ENCODE results near the gene LZTS2.

LZTS2 gene

GRCh38 chr10:101029520-101030295, 30.1 kb downstream of the LZTS2 start:
- H3K4me3 ChIP-seq (ENCODE audit: low read depth, low read length) = no peak overlapping the region
- POLR2A ChIA-PET = interaction anchor here (0.5 to 2.6 kb wide), 4 partner anchors 13 to 152 kb away, joined by 3 to 29 read pairs (median 6); no protein-coding TSS in a partner anchor

DNA sequence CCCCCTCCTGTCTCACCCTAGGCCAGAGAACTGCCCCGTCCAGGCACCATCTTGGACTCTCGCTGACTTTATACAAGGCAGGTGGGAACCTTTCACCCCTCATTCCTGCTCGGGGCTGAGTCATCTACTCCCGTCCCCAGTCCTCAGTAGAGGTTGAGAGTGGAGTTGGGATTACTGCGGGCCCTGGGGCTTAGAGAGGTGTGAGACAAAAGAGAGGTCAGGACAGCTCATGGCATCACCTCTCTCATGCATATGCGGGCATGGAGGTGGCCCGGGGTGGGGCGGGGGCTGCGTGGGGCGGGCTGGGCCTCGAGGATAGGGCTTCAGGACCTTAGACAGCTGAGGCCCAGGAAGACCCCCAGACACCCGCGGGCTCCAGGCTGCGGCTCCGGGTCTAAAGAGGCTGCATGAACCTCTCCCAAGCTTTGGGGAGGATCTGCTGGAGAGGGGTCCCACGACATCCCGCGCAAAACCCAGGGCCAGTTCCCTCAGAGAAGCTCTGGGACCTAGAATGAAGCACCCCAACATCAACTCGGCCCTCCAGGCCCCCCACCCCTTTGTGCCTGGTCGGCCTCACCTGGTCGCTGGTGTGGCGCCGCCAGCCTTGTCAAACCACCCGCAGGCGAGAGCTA, 31.0 kb downstream of the LZTS2 start:
- Histone ChIP-seq H3K4me1 (ENCODE audit: control insufficient read depth, insufficient read depth, low read length) (peaks cover 20% of the 10 kb centered on the region), H3K36me3 (ENCODE audit: control insufficient read depth in 2 of 2, insufficient read depth in 1 of 2, low read length in 2 of 2) (peaks cover 0 to 3% of the 10 kb centered on the region in 2 experiments; a peak in 1 of 3 replicates), H3K4me3 (ENCODE audit: low read depth, low read length) (peak overlapping the region; percentile 33), H3K27ac (ENCODE audit: extremely low read depth, low read depth, low read length) (no peak overlapping the region), H3K9me3 (ENCODE audit: control insufficient read depth, insufficient read depth, low read depth, low read length) (no peaks in the 10 kb centered on the region)
- ChIA-PET POLR2A (interaction anchor here (0.5 to 2.6 kb wide), 9 partner anchors 8 to 1097 kb away, joined by 3 to 29 read pairs (median 8); partner anchors contain the start of gene KAZALD1), CTCF (interaction anchor here (0.6 to 6.9 kb wide), 15 partner anchors 10 to 1614 kb away, joined by 3 to 129 read pairs (median 4); partner anchors contain the start of gene LZTS2)
- TF ChIP-seq ZNF324 (tag by site-specific recombination; IDR thresholded peaks at IDR 0.05) (no peak), ZBTB10 (tag by site-specific recombination; IDR thresholded peaks at IDR 0.05) (no peak), ZNF610 (tag by site-specific recombination; IDR thresholded peaks at IDR 0.05; ENCODE audit: borderline replicate concordance) (no peak), PRDM1 (tag by site-specific recombination; IDR thresholded peaks at IDR 0.05) (0 out of 2 replicates have a peak, but pooled peaks have one; percentile 38), ZNF398 (tag by site-specific recombination; IDR thresholded peaks at IDR 0.05) (no peak), ZNF138 (tag by site-specific recombination; IDR thresholded peaks at IDR 0.05; ENCODE audit: borderline replicate concordance) (no peak), BCL6B (tag by site-specific recombination; IDR thresholded peaks at IDR 0.05) (no peak), ZBTB7A (tag by site-specific recombination; IDR thresholded peaks at IDR 0.05; ENCODE audit: low read depth) (peak; percentile 54; the same call in 1 of the 2 replicates)
- TF ChIP-seq, protein P1, sequence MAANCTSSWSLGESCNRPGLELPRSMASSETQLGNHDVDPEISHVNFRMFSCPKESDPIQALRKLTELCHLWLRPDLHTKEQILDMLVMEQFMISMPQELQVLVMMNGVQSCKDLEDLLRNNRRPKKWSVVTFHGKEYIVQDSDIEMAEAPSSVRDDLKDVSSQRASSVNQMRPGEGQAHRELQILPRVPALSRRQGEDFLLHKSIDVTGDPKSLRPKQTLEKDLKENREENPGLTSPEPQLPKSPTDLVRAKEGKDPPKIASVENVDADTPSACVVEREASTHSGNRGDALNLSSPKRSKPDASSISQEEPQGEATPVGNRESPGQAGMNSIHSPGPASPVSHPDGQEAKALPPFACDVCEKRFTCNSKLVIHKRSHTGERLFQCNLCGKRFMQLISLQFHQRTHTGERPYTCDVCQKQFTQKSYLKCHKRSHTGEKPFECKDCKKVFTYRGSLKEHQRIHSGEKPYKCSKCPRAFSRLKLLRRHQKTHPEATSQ (tag by site-specific recombination; IDR thresholded peaks at IDR 0.05) = no peak

More at GRCh38 chr10:101029520-101030295, 30.1 kb downstream of the LZTS2 start:
- CTCF ChIA-PET = interaction anchor here (0.6 to 6.9 kb wide), 12 partner anchors 11 to 113 kb away, joined by 3 to 129 read pairs (median 5); no protein-coding TSS in a partner anchor
- H3K9me3 ChIP-seq (ENCODE audit: control insufficient read depth, insufficient read depth, low read depth, low read length) = no peaks in the 10 kb centered on the region
- TF ChIP-seq ZNF629 (tag by site-specific recombination; IDR thresholded peaks at IDR 0.05) (peak; percentile 26; the same call in 1 of the 2 replicates), ZBTB10 (tag by site-specific recombination; IDR thresholded peaks at IDR 0.05) (no peak), ZNF600 (tag by site-specific recombination; IDR thresholded peaks at IDR 0.05) (peak; percentile 50; the same call in 1 of the 2 replicates), GLIS2 (tag by site-specific recombination; IDR thresholded peaks at IDR 0.05) (0 out of 2 replicates have a peak, but pooled peaks have one; percentile 20), GLIS1 (tag by site-specific recombination; IDR thresholded peaks at IDR 0.05) (peak; percentile 49; the same call in 1 of the 2 replicates), OSR2 (tag by site-specific recombination; IDR thresholded peaks at IDR 0.05) (peak; percentile 55), SP7 (tag by site-specific recombination; IDR thresholded peaks at IDR 0.05) (0 out of 2 replicates have a peak, but pooled peaks have one; percentile 12)
- TF ChIP-seq, protein P2, sequence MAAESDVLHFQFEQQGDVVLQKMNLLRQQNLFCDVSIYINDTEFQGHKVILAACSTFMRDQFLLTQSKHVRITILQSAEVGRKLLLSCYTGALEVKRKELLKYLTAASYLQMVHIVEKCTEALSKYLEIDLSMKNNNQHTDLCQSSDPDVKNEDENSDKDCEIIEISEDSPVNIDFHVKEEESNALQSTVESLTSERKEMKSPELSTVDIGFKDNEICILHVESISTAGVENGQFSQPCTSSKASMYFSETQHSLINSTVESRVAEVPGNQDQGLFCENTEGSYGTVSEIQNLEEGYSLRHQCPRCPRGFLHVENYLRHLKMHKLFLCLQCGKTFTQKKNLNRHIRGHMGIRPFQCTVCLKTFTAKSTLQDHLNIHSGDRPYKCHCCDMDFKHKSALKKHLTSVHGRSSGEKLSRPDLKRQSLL (tag by site-specific recombination; IDR thresholded peaks at IDR 0.05) = no peak; the same call in 1 of the 2 replicates
- no peak overlapping the region for H3K27ac ChIP-seq (ENCODE audit: extremely low read depth, low read depth, low read length)
- peaks cover 20% of the 10 kb centered on the region for H3K4me1 ChIP-seq (ENCODE audit: control insufficient read depth, insufficient read depth, low read length)
- H3K36me3 ChIP-seq (ENCODE audit: control insufficient read depth in 2 of 2, insufficient read depth in 1 of 2, low read length in 2 of 2) = no peaks in the 10 kb centered on the region
